ENCODE measurements around the gene MICU2.

Gene MICU2

GRCh38 chr13:21584973-21585592, 18.9 kb downstream of the MICU2 start:
- CTCF ChIA-PET: interaction anchor here (1.4 to 1.5 kb wide), 2 partner anchors 11 to 19 kb away, joined by 3 to 5 read pairs; partner anchors contain the start of gene MICU2
- POLR2A ChIA-PET: interaction anchor here (2.1 kb wide), 1 partner anchor 19 kb away, joined by 7 read pairs; the partner anchor contains the start of gene MICU2
- peaks cover 0 to 14% (median 2%) of the 10 kb centered on the region in 4 experiments for H3K36me3 ChIP-seq (ENCODE audit: control insufficient read depth in 4 of 4, insufficient read depth in 4 of 4, low read length in 3 of 4)
- H3K4me1 ChIP-seq (ENCODE audit: control extremely low read depth in 1 of 4, control insufficient read depth in 4 of 4, insufficient read depth in 4 of 4, low read length in 3 of 4): peaks cover 0 to 12% (median 3%) of the 10 kb centered on the region in 4 experiments
- no CpG with 5 or more reads among the region's 1 CpG for WGBS (ENCODE audit: insufficient coverage)
- peaks cover 0 to 12% (median 3%) of the 10 kb centered on the region in 5 experiments for H3K9me3 ChIP-seq (ENCODE audit: control extremely low read depth in 1 of 5, control insufficient read depth in 4 of 5, insufficient read depth in 2 of 5, low read depth in 1 of 5, low read length in 4 of 5)
- H3K4me3 ChIP-seq (ENCODE audit: control insufficient read depth in 1 of 7, extremely low read depth in 1 of 7, insufficient read depth in 4 of 7, low read depth in 2 of 7, low read length in 6 of 7): no peak overlapping the region
- no peak for DNase-seq
- H3K27me3 ChIP-seq (replicated peaks in 2 of 5; ENCODE audit: control insufficient read depth in 4 of 5, insufficient read depth in 5 of 5, low read length in 4 of 5): no peaks in the 10 kb centered on the region
- no peak overlapping the region for H3K27ac ChIP-seq (ENCODE audit: insufficient read depth in 1 of 2, low read depth in 1 of 2, low read length in 2 of 2, poor library complexity in 1 of 2, severe bottlenecking in 2 of 2)

- ChIA-PET POLR2A (no interaction called here), CTCF (interaction anchor here (0.7 to 1.6 kb wide), 2 partner anchors 9 to 76 kb away, joined by 3 to 4 read pairs; no protein-coding TSS in a partner anchor)
- no peak overlapping the region for H3K4me3 ChIP-seq (ENCODE audit: control insufficient read depth in 1 of 7, extremely low read depth in 1 of 7, insufficient read depth in 4 of 7, low read depth in 2 of 7, low read length in 6 of 7)
- 100% methylated on average over 2 of the region's 2 CpGs for WGBS (ENCODE audit: insufficient coverage)
- peaks cover 0 to 16% (median 7%) of the 10 kb centered on the region in 4 experiments for H3K4me1 ChIP-seq (ENCODE audit: control extremely low read depth in 1 of 4, control insufficient read depth in 4 of 4, insufficient read depth in 4 of 4, low read length in 3 of 4)
- peaks cover 0 to 13% (median 2%) of the 10 kb centered on the region in 4 experiments for H3K36me3 ChIP-seq (ENCODE audit: control insufficient read depth in 4 of 4, insufficient read depth in 4 of 4, low read length in 3 of 4)
- H3K27ac ChIP-seq (ENCODE audit: insufficient read depth in 1 of 2, low read depth in 1 of 2, low read length in 2 of 2, poor library complexity in 1 of 2, severe bottlenecking in 2 of 2): no peak overlapping the region
- DNase-seq: no peak
- peaks cover 0 to 12% (median 3%) of the 10 kb centered on the region in 5 experiments for H3K9me3 ChIP-seq (ENCODE audit: control extremely low read depth in 1 of 5, control insufficient read depth in 4 of 5, insufficient read depth in 2 of 5, low read depth in 1 of 5, low read length in 4 of 5)
- H3K27me3 ChIP-seq (replicated peaks in 2 of 5; ENCODE audit: control insufficient read depth in 4 of 5, insufficient read depth in 5 of 5, low read length in 4 of 5): no peaks in the 10 kb centered on the region
Observed at GRCh38 chr13:21583478-21583877, 20.5 kb downstream of the MICU2 start.

- Histone ChIP-seq H3K9me3 (ENCODE audit: control extremely low read depth in 1 of 5, control insufficient read depth in 4 of 5, insufficient read depth in 2 of 5, low read depth in 1 of 5, low read length in 4 of 5) (peaks cover 0 to 12% (median 3%) of the 10 kb centered on the region in 5 experiments), H3K4me3 (ENCODE audit: control insufficient read depth in 1 of 7, extremely low read depth in 1 of 7, insufficient read depth in 4 of 7, low read depth in 2 of 7, low read length in 6 of 7) (no peak overlapping the region), H3K27me3 (replicated peaks in 2 of 5; ENCODE audit: control insufficient read depth in 4 of 5, insufficient read depth in 5 of 5, low read length in 4 of 5) (no peaks in the 10 kb centered on the region), H3K4me1 (ENCODE audit: control extremely low read depth in 1 of 4, control insufficient read depth in 4 of 4, insufficient read depth in 4 of 4, low read length in 3 of 4) (peaks cover 0 to 15% (median 7%) of the 10 kb centered on the region in 4 experiments), H3K36me3 (ENCODE audit: control insufficient read depth in 4 of 4, insufficient read depth in 4 of 4, low read length in 3 of 4) (peaks cover 0 to 13% (median 2%) of the 10 kb centered on the region in 4 experiments), H3K27ac (ENCODE audit: insufficient read depth in 1 of 2, low read depth in 1 of 2, low read length in 2 of 2, poor library complexity in 1 of 2, severe bottlenecking in 2 of 2) (no peak overlapping the region)
- POLR2A ChIA-PET: interaction anchor here (0.6 kb wide), 1 partner anchor 1792 kb away, joined by 3 read pairs; no protein-coding TSS in a partner anchor
- DNase-seq: no peak
- CTCF ChIA-PET: no interaction called here
Observed at GRCh38 chr13:21580736-21581135, 23.2 kb downstream of the MICU2 start.

- Histone ChIP-seq H3K27ac (ENCODE audit: insufficient read depth in 1 of 2, low read depth in 1 of 2, low read length in 2 of 2, poor library complexity in 1 of 2, severe bottlenecking in 2 of 2) (no peak overlapping the region), H3K9me3 (ENCODE audit: control extremely low read depth in 1 of 5, control insufficient read depth in 4 of 5, insufficient read depth in 2 of 5, low read depth in 1 of 5, low read length in 4 of 5) (peaks cover 0 to 12% (median 3%) of the 10 kb centered on the region in 5 experiments), H3K36me3 (ENCODE audit: control insufficient read depth in 4 of 4, insufficient read depth in 4 of 4, low read length in 3 of 4) (peaks cover 0 to 13% (median 3%) of the 10 kb centered on the region in 4 experiments), H3K27me3 (replicated peaks in 2 of 5; ENCODE audit: control insufficient read depth in 4 of 5, insufficient read depth in 5 of 5, low read length in 4 of 5) (no peaks in the 10 kb centered on the region), H3K4me3 (ENCODE audit: control insufficient read depth in 1 of 7, extremely low read depth in 1 of 7, insufficient read depth in 4 of 7, low read depth in 2 of 7, low read length in 6 of 7) (peak overlapping the region in 1 of 7 experiments; percentile 25), H3K4me1 (ENCODE audit: control extremely low read depth in 1 of 4, control insufficient read depth in 4 of 4, insufficient read depth in 4 of 4, low read length in 3 of 4) (peaks cover 0 to 15% (median 5%) of the 10 kb centered on the region in 4 experiments)
- ChIA-PET POLR2A (no interaction called here), CTCF (no interaction called here)
- 100% methylated on average over 1 of the region's 3 CpGs for WGBS (ENCODE audit: insufficient coverage)
- peak in 2 of 3 donors; percentile 56 to 67 for DNase-seq
Observed at GRCh38 chr13:21579754-21580316, 24.1 kb downstream of the MICU2 start.

- Histone ChIP-seq H3K27me3 (replicated peaks in 2 of 5; ENCODE audit: control insufficient read depth in 4 of 5, insufficient read depth in 5 of 5, low read length in 4 of 5) (no peaks in the 10 kb centered on the region), H3K36me3 (ENCODE audit: control insufficient read depth in 4 of 4, insufficient read depth in 4 of 4, low read length in 3 of 4) (peaks cover 0 to 13% (median 3%) of the 10 kb centered on the region in 4 experiments), H3K27ac (ENCODE audit: insufficient read depth in 1 of 2, low read depth in 1 of 2, low read length in 2 of 2, poor library complexity in 1 of 2, severe bottlenecking in 2 of 2) (no peak overlapping the region), H3K4me1 (ENCODE audit: control extremely low read depth in 1 of 4, control insufficient read depth in 4 of 4, insufficient read depth in 4 of 4, low read length in 3 of 4) (peaks cover 0 to 15% (median 5%) of the 10 kb centered on the region in 4 experiments), H3K9me3 (ENCODE audit: control extremely low read depth in 1 of 5, control insufficient read depth in 4 of 5, insufficient read depth in 2 of 5, low read depth in 1 of 5, low read length in 4 of 5) (peaks cover 0 to 12% (median 3%) of the 10 kb centered on the region in 5 experiments), H3K4me3 (ENCODE audit: control insufficient read depth in 1 of 7, extremely low read depth in 1 of 7, insufficient read depth in 4 of 7, low read depth in 2 of 7, low read length in 6 of 7) (no peak overlapping the region)
- POLR2A ChIA-PET: no interaction called here
- CTCF ChIA-PET: no interaction called here
- DNase-seq: no peak
- no CpG with 5 or more reads among the region's 1 CpG for whole genome bisulfite sequencing (ENCODE audit: insufficient coverage)
Observed at GRCh38 chr13:21578748-21579147, 25.2 kb downstream of the MICU2 start.

GRCh38 chr13:21576426-21576825, 27.5 kb downstream of the MICU2 start:
- no peak overlapping the region for H3K4me3 ChIP-seq (ENCODE audit: control insufficient read depth in 1 of 7, extremely low read depth in 1 of 7, insufficient read depth in 4 of 7, low read depth in 2 of 7, low read length in 6 of 7)
- peak in 2 of 3 donors; percentile 23 to 52 for DNase-seq
- ChIA-PET POLR2A (no interaction called here), CTCF (interaction anchor here (1.3 kb wide), 1 partner anchor 16 kb away, joined by 3 read pairs; no protein-coding TSS in a partner anchor)
- no peaks in the 10 kb centered on the region for H3K9me3 ChIP-seq (ENCODE audit: control extremely low read depth in 1 of 5, control insufficient read depth in 4 of 5, insufficient read depth in 2 of 5, low read depth in 1 of 5, low read length in 4 of 5)
- H3K4me1 ChIP-seq (ENCODE audit: control extremely low read depth in 1 of 4, control insufficient read depth in 4 of 4, insufficient read depth in 4 of 4, low read length in 3 of 4): peaks cover 0 to 15% (median 5%) of the 10 kb centered on the region in 4 experiments
- no peaks in the 10 kb centered on the region for H3K27me3 ChIP-seq (replicated peaks in 2 of 5; ENCODE audit: control insufficient read depth in 4 of 5, insufficient read depth in 5 of 5, low read length in 4 of 5)
- H3K27ac ChIP-seq (ENCODE audit: insufficient read depth in 1 of 2, low read depth in 1 of 2, low read length in 2 of 2, poor library complexity in 1 of 2, severe bottlenecking in 2 of 2): no peak overlapping the region
- peaks cover 0 to 2% (median 0%) of the 10 kb centered on the region in 4 experiments for H3K36me3 ChIP-seq (ENCODE audit: control insufficient read depth in 4 of 4, insufficient read depth in 4 of 4, low read length in 3 of 4)

Data from common myeloid progenitor, CD34-positive (primary cell).